HEK293 (cell line): ENCODE data around the gene CIP2A.

Experiments
- CTCF ChIP-seq: fragments of 450-650 bp; formaldehyde crosslinking; IDR thresholded peaks from 2 replicates; pipeline ENCODE4 v1.5.1; 2016; ENCODE audit warnings: missing biosample characterization, missing genetic modification characterization
- HOXA7 ChIP-seq: sonication (generic); formaldehyde crosslinking; IDR thresholded peaks from 2 replicates; pipeline ENCODE4 v1.8.1; 2022; ENCODE audit warnings: missing genetic modification reagents, borderline replicate concordance
- KLF1 ChIP-seq: fragments of 450-650 bp; formaldehyde crosslinking; IDR thresholded peaks from 2 replicates; pipeline ENCODE4 v1.5.1; 2016; ENCODE audit warnings: missing biosample characterization, missing genetic modification characterization
- KLF7 ChIP-seq: fragments of 450-650 bp; formaldehyde crosslinking; IDR thresholded peaks from 2 replicates; pipeline ENCODE4 v1.5.1; 2016; ENCODE audit warnings: missing biosample characterization, missing genetic modification characterization, borderline replicate concordance
- ZBTB49 ChIP-seq: fragments of 450-650 bp; formaldehyde crosslinking; IDR thresholded peaks from 2 replicates; pipeline ENCODE4 v1.5.1; 2016; ENCODE audit warnings: missing biosample characterization, missing genetic modification characterization, low read depth
- ZNF10 ChIP-seq: fragments of 450-650 bp; formaldehyde crosslinking; IDR thresholded peaks from 2 replicates; pipeline ENCODE4 v1.5.1; 2017; ENCODE audit warnings: missing biosample characterization, missing genetic modification characterization
- ZNF174 ChIP-seq: fragments of 450-650 bp; formaldehyde crosslinking; IDR thresholded peaks from 2 replicates; pipeline ENCODE4 v1.5.0; 2017; ENCODE audit warnings: missing biosample characterization, mild to moderate bottlenecking, missing genetic modification characterization
- ZNF350 ChIP-seq: fragments of 450-650 bp; formaldehyde crosslinking; IDR thresholded peaks from 2 replicates; pipeline ENCODE4 v1.5.0; 2017; ENCODE audit warnings: missing biosample characterization, mild to moderate bottlenecking, missing genetic modification characterization

- TF ChIP-seq HOXA7 (CRISPR knock-in tag): no peak
- TF ChIP-seq CTCF (tag by site-specific recombination): no peak
- TF ChIP-seq ZBTB49 (tag by site-specific recombination): no peak
- TF ChIP-seq ZNF174 (tag by site-specific recombination): no peak
- no peak for TF ChIP-seq KLF1 (tag by site-specific recombination)
- no peak for TF ChIP-seq ZNF10 (tag by site-specific recombination)
- TF ChIP-seq KLF7: no peak
- TF ChIP-seq ZNF350 (tag by site-specific recombination): no peak
Measured at GRCh38 chr3:108605491-108605890, 16.3 kb upstream of the CIP2A start.
